Measurements from ENCODE around the gene ETFA.

Gene ETFA

DNA sequence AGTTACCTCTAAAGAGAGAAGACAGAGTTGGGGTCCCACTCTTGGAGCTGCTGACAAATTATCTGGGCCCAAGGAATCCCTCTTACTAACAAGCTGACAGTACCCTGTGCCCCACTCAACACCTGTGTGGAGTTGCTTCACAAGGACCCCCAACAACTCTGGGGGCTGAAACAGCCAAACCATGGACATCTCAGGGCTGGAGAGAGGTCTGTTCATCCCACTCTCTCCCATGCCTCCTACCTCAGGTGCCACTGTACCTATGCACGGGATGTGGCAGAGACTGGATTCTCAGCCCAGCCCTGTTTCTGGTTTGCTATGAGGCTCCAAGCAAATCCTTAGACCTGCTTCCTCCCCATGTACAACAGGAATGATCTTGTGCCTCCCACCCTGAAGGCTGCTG is 101.7 kb downstream of the ETFA start:
- DNase-seq, result no peak

GRCh38 chr15:76208786-76209424 is 102.4 kb downstream of the ETFA start:
- no peak for DNase-seq

DNA sequence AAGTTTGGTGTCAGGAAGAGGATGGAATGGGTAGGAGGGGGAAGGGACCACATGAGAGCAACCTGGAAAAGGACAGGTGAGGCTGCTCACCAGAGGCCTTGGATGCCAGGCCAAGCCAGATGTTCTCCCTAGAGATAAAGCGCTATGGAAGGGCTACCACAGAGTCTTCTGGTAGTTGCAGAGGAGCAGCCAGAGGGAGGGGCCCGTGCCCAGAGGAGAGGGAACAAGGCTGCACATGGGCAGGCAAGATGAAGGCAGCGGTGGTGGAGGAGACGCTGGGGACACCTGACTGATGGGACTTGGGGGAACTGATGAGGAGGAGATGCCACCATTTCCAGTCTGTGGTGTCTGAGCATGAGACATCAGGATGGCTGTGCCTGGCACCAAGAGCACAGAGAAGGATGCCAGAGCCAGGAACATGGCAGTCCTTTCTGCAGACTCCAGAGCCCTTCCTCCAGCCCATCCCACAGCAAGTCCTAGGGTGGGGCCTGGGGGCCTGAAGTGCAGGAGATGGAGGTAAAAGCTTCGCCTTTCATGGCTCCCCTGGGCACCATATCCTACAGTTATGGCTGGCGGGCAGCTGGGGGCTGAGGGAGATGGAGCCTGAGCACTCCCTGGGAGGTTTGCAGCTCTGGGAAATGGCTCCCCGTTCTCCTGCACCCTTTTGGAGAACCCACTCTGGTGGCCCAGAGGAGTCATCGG is 103.0 kb downstream of the ETFA start:
- no peak for DNase-seq

GRCh38 chr15:76206325-76206976 is 104.8 kb downstream of the ETFA start:
- peak; percentile 30 to 72 for DNase-seq

DNA sequence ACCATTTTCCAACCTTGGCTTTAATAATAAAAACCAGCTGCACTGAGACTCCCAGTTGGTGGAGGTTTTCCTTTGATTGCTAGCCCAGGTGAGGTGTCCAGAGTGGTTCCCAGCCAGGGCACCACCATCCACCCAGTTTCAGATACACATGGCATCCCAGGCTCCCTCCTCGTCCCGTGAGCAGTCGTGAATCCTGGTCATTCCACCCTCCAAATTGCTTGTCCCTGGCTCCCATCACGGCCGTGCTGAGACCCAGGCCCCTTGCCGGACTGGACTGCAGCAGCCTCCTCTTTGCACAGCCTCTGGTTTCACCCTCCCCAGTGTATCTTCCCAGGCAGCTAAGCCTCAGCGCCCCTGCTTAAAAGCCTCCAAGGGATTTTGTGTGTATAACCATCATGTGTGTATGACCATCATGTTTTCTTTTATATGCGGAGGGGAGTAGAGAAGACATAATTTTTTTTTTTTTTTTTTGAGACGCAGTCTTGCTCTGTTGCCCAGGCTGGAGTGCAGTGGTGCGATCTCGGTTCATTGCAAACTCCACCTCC is 106.3 kb downstream of the ETFA start:
- no peak for DNase-seq

DNA sequence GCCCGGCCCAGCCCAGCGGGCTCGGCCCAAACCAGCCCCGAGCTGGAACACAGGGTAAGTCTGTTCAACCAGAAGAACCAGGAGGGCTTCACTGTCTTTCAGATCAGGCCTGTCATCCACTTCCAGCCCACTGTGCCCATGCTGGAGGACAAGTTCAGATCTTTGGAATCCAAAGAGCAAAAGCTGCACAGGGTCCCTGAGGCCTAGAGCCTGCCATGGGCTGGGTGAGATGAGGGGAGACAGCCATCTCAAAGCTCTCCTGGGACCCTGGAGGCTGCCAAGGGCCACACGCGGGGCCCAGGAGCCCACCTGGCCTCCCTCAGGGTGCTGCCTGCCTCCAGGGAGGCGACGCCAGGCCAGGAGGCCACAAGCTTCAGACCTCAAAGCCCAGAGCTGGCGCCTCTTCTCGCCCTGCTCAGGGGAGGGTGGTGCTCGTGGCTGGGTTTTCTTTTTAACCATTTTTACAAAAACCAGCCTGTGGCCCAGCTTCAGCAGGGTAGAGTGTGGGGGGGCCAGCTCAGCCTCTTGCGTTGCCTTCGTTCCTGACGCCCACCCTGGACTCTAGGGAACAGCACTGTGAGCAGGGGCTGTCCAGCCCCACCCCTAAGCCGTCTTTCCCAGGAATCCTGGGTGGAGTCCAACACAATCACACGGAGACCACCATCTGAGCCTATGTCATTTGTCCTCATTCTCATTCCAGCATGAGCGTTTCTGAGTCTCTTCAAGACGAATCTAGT is 107.0 kb downstream of the ETFA start:
- DNase-seq, result no peak

GRCh38 chr15:76203346-76204108 is 107.7 kb downstream of the ETFA start:
- no peak for DNase-seq

GRCh38 chr15:76201536-76202255 is 109.6 kb downstream of the ETFA start:
- DNase-seq, result no peak

GRCh38 chr15:76200641-76201105 is 110.6 kb downstream of the ETFA start:
- DNase-seq, result no peak

- no peak for DNase-seq
Observed at GRCh38 chr15:76200083-76200465, 111.2 kb downstream of the ETFA start.

DNA sequence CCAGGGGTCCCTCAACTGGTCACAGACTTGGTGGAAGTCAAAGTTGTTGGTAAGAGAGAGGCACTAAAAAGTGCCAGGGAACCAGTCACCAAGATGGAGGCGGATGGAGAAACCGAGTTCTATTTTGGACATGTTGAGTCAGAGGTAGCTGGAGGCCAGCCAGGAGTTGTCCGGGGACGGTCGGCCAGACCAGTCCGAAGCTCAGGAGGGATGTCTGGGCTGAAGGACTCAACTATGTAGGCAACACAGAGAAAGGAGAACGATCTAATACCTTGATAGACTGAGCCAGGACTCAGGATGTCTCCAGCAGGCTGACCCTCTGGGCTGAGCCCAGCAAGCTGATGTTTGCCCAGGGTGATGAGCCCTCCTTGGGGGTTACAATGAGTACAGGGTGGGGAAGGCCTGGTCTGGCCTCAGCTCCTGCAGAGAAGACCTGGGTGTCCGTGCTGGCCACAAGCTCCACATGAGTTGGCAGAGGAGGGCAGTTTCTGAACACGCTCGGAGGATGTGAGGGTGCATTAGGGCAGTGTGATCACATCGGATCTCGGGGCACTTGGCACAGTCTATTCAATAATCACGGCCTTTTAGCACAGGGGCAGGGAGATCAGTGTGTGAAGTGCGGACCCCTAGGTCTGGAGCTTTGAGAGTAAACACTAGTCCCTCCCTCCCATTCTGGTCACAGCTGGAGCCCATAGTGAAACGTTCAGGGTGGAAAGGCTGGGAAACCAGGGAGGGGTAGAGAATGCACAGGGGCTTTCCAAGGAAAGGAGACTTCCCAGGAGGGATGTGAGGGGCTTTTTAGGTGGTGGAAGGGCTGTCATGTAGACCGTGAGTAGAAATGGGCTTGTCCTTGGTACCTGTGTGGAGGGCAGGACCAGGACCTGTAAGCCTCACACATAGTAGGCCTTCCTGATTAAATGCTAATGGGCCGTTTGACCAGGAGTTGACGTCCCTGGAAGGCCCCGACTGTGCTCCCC is 111.9 kb downstream of the ETFA start:
- DNase-seq, result no peak

- no peak for DNase-seq
Observed at GRCh38 chr15:76198456-76199105, 112.7 kb downstream of the ETFA start.

- DNase-seq, result no peak
Observed at GRCh38 chr15:76197703-76198455, 113.4 kb downstream of the ETFA start.

- DNase-seq, result peak; percentile 37 to 65
Observed at GRCh38 chr15:76196269-76197231, 114.7 kb downstream of the ETFA start.

GRCh38 chr15:76195506-76196268 is 115.6 kb downstream of the ETFA start:
- DNase-seq, result no peak

DNA sequence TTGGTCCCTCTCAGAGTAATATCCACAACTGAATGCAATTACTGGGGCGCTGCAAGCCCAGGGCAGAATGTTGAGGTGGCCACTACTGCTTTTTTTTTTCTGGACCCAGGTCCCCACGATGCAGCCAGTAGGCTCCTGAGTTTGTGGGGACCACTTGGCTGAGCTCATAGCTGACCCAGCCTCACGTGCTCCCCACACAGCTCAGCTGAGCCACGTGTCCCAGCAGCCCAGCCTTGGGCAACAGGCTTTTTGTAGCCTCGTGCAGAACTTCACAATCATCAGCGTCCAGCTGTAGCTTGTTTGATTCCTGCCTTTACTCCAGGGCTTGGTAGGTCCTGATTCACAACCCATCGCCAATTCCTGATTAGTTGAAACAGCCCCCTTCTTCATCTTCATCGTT is 117.3 kb downstream of the ETFA start:
- no peak for DNase-seq

DNA sequence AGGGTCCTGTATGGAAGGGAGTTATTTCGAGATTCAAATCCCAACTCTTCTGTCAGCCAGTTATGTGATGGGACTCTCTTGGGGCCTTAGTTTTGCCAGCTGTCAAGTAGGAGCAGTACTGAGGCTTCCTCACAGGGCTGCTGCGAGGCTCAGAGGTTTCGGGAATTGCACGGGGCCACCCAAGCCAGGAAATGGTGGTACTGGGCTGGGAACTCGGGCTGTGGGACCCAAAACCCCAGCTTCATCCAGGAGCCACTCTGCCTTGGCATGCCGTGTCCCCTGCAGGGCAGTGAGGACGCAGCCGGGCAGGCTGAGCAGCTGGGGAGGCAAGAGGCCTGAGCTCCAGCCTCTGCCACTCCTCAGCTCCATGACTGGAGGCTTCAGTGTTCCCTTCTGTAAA is 118.6 kb downstream of the ETFA start:
- DNase-seq, result no peak

All from hippocampal formation (tissue), 2 donors.